Loucy (cell line): ENCODE measurements around the gene GFER.
"Not testable (repeated sequence)": the region's sequence is repeated elsewhere in the genome, so short reads cannot be mapped to it uniquely, and the experiment has no call there.

Experiments used
- H2AFZ ChIP-seq: fragments of 200-600 bp; sonication (generic); 2 replicates; pipeline ENCODE4 v1.6.0; 2016; ENCODE audit warnings: antibody characterized with exemption, mild to moderate bottlenecking, low read length, moderate library complexity
- H3F3A ChIP-seq: fragments of 200-600 bp; 2 replicates; pipeline ENCODE4 v1.6.0; 2016; ENCODE audit warnings: antibody characterized with exemption, low read depth, mild to moderate bottlenecking
- H3K27me3 ChIP-seq: fragments of 200-600 bp; sonication (generic); 2 replicates; pipeline ENCODE4 v1.6.1; 2014; ENCODE audit warnings: low read length, mild to moderate bottlenecking; ENCODE audit not compliant: insufficient read depth, poor library complexity, severe bottlenecking
- H3K36me3 ChIP-seq: fragments of 200-600 bp; sonication (generic); 2 replicates; pipeline ENCODE4 v1.6.1; 2016; ENCODE audit warnings: low read length; ENCODE audit not compliant: insufficient read depth
- H3K4me1 ChIP-seq: fragments of 200-600 bp; sonication (generic); 2 replicates; pipeline ENCODE4 v1.5.1; 2014; ENCODE audit warnings: low read length, mild to moderate bottlenecking; ENCODE audit not compliant: insufficient read depth, poor library complexity, severe bottlenecking
- H3K4me2 ChIP-seq: fragments of 200-600 bp; sonication (generic); 2 replicates; pipeline ENCODE4 v1.6.0; 2014; ENCODE audit warnings: antibody characterized with exemption, low read length, low read depth, mild to moderate bottlenecking; ENCODE audit not compliant: poor library complexity, severe bottlenecking
- H3K4me3 ChIP-seq: fragments of 200-600 bp; sonication (generic); 2 replicates; pipeline ENCODE4 v1.5.1; 2014; ENCODE audit warnings: low read length, mild to moderate bottlenecking, mixed read lengths; ENCODE audit not compliant: poor library complexity, severe bottlenecking
- H3K79me2 ChIP-seq: fragments of 200-600 bp; sonication (generic); 2 replicates; pipeline ENCODE4 v1.6.1; 2014; ENCODE audit warnings: low read length; ENCODE audit not compliant: insufficient read depth
- H3K9ac ChIP-seq: fragments of 200-600 bp; sonication (generic); 2 replicates; pipeline ENCODE4 v1.6.0; 2014; ENCODE audit warnings: mild to moderate bottlenecking, low read depth, low read length, moderate library complexity; ENCODE audit not compliant: poor library complexity, severe bottlenecking
- H3K9me2 ChIP-seq: fragments of 200-600 bp; sonication (generic); replicated peaks from 2 replicates; pipeline ENCODE4 v1.6.1; 2016; ENCODE audit warnings: low read depth, low read length, mixed read lengths
- H3K9me3 ChIP-seq: fragments of 200-600 bp; sonication (generic); 2 replicates; pipeline ENCODE4 v1.6.1; 2014; ENCODE audit warnings: mild to moderate bottlenecking, antibody characterized with exemption, low read length, low read depth; ENCODE audit not compliant: insufficient read depth
- H4K20me1 ChIP-seq: fragments of 200-600 bp; sonication (generic); 2 replicates; pipeline ENCODE4 v1.6.0; 2014; ENCODE audit warnings: antibody characterized with exemption, low read length, mild to moderate bottlenecking; ENCODE audit not compliant: insufficient read depth, poor library complexity, severe bottlenecking
- CTCF ChIP-seq: fragments of 200-600 bp; sonication (generic); conservative IDR thresholded peaks from 2 replicates; pipeline ENCODE4 v1.5.1; 2014; ENCODE audit warnings: mild to moderate bottlenecking, antibody characterized with exemption, low read length
- EZH2phosphoT487 ChIP-seq: fragments of 200-600 bp; IDR thresholded peaks from 2 replicates; pipeline ENCODE4 v1.6.1; 2018; ENCODE audit warnings: antibody characterized with exemption, mild to moderate bottlenecking, moderate library complexity, borderline replicate concordance

GFER gene

GRCh38 chr16:2032285-2033056, 48.5 kb downstream of the GFER start:
- no peak overlapping the region for H3K4me3 ChIP-seq
- H3K36me3 ChIP-seq = no peaks in the 10 kb centered on the region
- no peaks in the 10 kb centered on the region for H3K9me3 ChIP-seq
- no peak overlapping the region for H2AFZ ChIP-seq
- H3K79me2 ChIP-seq = no peaks in the 10 kb centered on the region
- no peaks in the 10 kb centered on the region for H3K27me3 ChIP-seq
- H3K9me2 ChIP-seq = no peaks in the 10 kb centered on the region
- no peak overlapping the region for H3K4me2 ChIP-seq
- no peaks in the 10 kb centered on the region for H4K20me1 ChIP-seq
- H3F3A ChIP-seq = no peaks in the 10 kb centered on the region
- H3K4me1 ChIP-seq = no peaks in the 10 kb centered on the region
- no peak for TF ChIP-seq EZH2phosphoT487
- TF ChIP-seq CTCF = no peak
- H3K9ac ChIP-seq = no peak overlapping the region

- no peaks in the 10 kb centered on the region for H3K9me2 ChIP-seq
- H3K4me2 ChIP-seq = no peak overlapping the region
- no peaks in the 10 kb centered on the region for H3F3A ChIP-seq
- H4K20me1 ChIP-seq = no peaks in the 10 kb centered on the region
- no peak overlapping the region for H3K9ac ChIP-seq
- H3K9me3 ChIP-seq = no peaks in the 10 kb centered on the region
- TF ChIP-seq CTCF (no peak), EZH2phosphoT487 (no peak)
- no peaks in the 10 kb centered on the region for H3K36me3 ChIP-seq
- no peaks in the 10 kb centered on the region for H3K4me1 ChIP-seq
- no peaks in the 10 kb centered on the region for H3K79me2 ChIP-seq
- no peaks in the 10 kb centered on the region for H3K27me3 ChIP-seq
- no peak overlapping the region for H3K4me3 ChIP-seq
- H2AFZ ChIP-seq = no peak overlapping the region
Observed at GRCh38 chr16:2033057-2033908, 49.3 kb downstream of the GFER start.

GRCh38 chr16:2033909-2034695, 50.1 kb downstream of the GFER start:
- not testable (repeated sequence) for H2AFZ ChIP-seq, H3K4me3 ChIP-seq, H3K79me2 ChIP-seq, H3F3A ChIP-seq, H3K4me1 ChIP-seq, H3K36me3 ChIP-seq, H3K27me3 ChIP-seq, H3K9me2 ChIP-seq, H4K20me1 ChIP-seq, H3K9ac ChIP-seq, H3K4me2 ChIP-seq, H3K9me3 ChIP-seq
